A673 (cell line): ENCODE data around the gene DMRTC2. TPM values are rescaled to one million over a fixed set of nuclear protein-coding genes. Genes with fewer than 3 reads are reported as not detected.

ENCODE experiments used
- BruUV-seq: library from RNA; stranded (reverse); fragments of 400-500 nt; replicated peaks from 2 replicates; lab custom pipeline; 2021; lab: Mats Ljungman, UMichigan
- CTCF ChIA-PET: fragments of 300-600 bp; sonication (Branson Sonifier 250); formaldehyde crosslinking; loops from one replicate; lab custom pipeline; 2022; ENCODE audit warnings: antibody characterized with exemption; lab: Charles Lee
- POLR2A ChIA-PET: fragments of 300-600 bp; sonication (Branson Sonifier 250); formaldehyde crosslinking; loops from one replicate; lab custom pipeline; 2022; ENCODE audit warnings: antibody characterized with exemption; ENCODE audit not compliant: low non-redundant PET; lab: Charles Lee
- DNase-seq: peaks from one replicate; pipeline ENCODE4 v3.0.0-alpha.2; 2015; ENCODE audit warnings: low spot score
- H3K27ac ChIP-seq: fragments of 200-600 bp; sonication (generic); 2 replicates; pipeline ENCODE4 v1.5.1; 2016; ENCODE audit warnings: mixed run types, low read depth, mild to moderate bottlenecking, mixed read lengths, antibody characterized with exemption, low read length; ENCODE audit not compliant: poor library complexity, severe bottlenecking
- H3K27me3 ChIP-seq: fragments of 200-600 bp; sonication (generic); replicated peaks from 2 replicates; pipeline ENCODE4 v1.6.1; 2017; ENCODE audit warnings: mixed run types, low read depth, mild to moderate bottlenecking, mixed read lengths, antibody characterized with exemption, low read length; ENCODE audit not compliant: insufficient read depth, poor library complexity
- H3K36me3 ChIP-seq: fragments of 200-600 bp; sonication (generic); 2 replicates; pipeline ENCODE4 v1.6.1; 2016; ENCODE audit warnings: mixed run types, mild to moderate bottlenecking, mixed read lengths, antibody characterized with exemption, low read length; ENCODE audit not compliant: insufficient read depth, poor library complexity, severe bottlenecking
- H3K4me1 ChIP-seq: fragments of 200-600 bp; sonication (generic); 2 replicates; pipeline ENCODE4 v1.6.1; 2017; ENCODE audit warnings: mixed run types, mild to moderate bottlenecking, mixed read lengths, antibody characterized with exemption, low read length; ENCODE audit not compliant: insufficient read depth, poor library complexity, severe bottlenecking
- H3K4me3 ChIP-seq: fragments of 200-600 bp; sonication (generic); 2 replicates; pipeline ENCODE4 v1.5.1; 2016; ENCODE audit warnings: low read depth, mixed run types, mild to moderate bottlenecking, mixed read lengths, low read length; ENCODE audit not compliant: poor library complexity, severe bottlenecking
- H3K9me3 ChIP-seq: fragments of 200-600 bp; sonication (generic); 2 replicates; pipeline ENCODE4 v1.6.1; 2016; ENCODE audit warnings: mixed run types, low read depth, mild to moderate bottlenecking, mixed read lengths, antibody characterized with exemption, low read length; ENCODE audit not compliant: poor library complexity, severe bottlenecking
- EZH2 ChIP-seq: fragments of 200-600 bp; sonication (generic); IDR thresholded peaks from 2 replicates; pipeline ENCODE4 v1.6.1; 2017; ENCODE audit warnings: borderline replicate concordance, low read depth, mild to moderate bottlenecking, mixed read lengths, antibody characterized with exemption, low read length; ENCODE audit not compliant: poor library complexity, severe bottlenecking
- intact Hi-C: fragments of 100-400 bp; cut with micrococcal nuclease; formaldehyde crosslinking; loops from one replicate; pipeline ENCODE4 v1.10.0; 2022; ENCODE audit not compliant: unreplicated experiment
- total RNA-seq: library from RNA; stranded (reverse); gene quantifications from 2 replicates; pipeline ENCODE4 v1.2.3, GENCODE V29; 2021
- TF ChIP-seq, protein P1 (sequence below): fragments of 300-800, 200-600 bp; sonication (generic); conservative IDR thresholded peaks from 2 replicates; pipeline ENCODE4 v1.5.1; 2017; ENCODE audit warnings: low read depth, mild to moderate bottlenecking, antibody characterized with exemption, low read length, moderate library complexity, mixed read lengths

The DMRTC2 gene
- total RNA-seq, 1 experiment from 2014 or later: not detected

DNA sequence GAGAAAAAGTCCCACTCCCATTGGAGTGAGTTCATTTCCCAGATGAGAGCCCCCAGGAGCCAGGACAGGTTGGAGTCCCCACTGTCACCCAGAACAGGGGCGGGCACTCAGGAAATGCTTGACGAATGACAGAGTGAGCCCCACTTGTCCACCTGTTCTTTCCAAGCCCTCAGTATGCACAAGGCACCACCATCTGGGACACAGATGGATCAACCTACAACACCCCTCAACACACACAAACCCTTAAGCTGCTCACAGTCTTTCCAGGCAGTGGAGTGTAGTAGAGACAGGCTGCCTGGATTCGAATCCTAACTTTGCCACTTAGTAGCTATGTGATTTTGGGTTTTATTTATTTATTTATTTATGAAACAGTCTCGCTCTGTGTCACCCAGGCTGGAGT is 46.1 kb downstream of the DMRTC2 start:
- Histone ChIP-seq H3K9me3 (no peaks in the 10 kb centered on the region), H3K27ac (no peak overlapping the region), H3K4me1 (peaks cover 22% of the 10 kb centered on the region), H3K36me3 (peaks cover 42% of the 10 kb centered on the region), H3K27me3 (no peaks in the 10 kb centered on the region), H3K4me3 (no peak overlapping the region)
- CTCF ChIA-PET: no interaction called here
- POLR2A ChIA-PET: no interaction called here
- no TSS peak for BruUV-seq
- intact Hi-C loops: no loop called here
- DNase-seq: no peak
- TF ChIP-seq EZH2: no peak
- TF ChIP-seq, protein P1, sequence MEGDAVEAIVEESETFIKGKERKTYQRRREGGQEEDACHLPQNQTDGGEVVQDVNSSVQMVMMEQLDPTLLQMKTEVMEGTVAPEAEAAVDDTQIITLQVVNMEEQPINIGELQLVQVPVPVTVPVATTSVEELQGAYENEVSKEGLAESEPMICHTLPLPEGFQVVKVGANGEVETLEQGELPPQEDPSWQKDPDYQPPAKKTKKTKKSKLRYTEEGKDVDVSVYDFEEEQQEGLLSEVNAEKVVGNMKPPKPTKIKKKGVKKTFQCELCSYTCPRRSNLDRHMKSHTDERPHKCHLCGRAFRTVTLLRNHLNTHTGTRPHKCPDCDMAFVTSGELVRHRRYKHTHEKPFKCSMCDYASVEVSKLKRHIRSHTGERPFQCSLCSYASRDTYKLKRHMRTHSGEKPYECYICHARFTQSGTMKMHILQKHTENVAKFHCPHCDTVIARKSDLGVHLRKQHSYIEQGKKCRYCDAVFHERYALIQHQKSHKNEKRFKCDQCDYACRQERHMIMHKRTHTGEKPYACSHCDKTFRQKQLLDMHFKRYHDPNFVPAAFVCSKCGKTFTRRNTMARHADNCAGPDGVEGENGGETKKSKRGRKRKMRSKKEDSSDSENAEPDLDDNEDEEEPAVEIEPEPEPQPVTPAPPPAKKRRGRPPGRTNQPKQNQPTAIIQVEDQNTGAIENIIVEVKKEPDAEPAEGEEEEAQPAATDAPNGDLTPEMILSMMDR: no peak

DNA sequence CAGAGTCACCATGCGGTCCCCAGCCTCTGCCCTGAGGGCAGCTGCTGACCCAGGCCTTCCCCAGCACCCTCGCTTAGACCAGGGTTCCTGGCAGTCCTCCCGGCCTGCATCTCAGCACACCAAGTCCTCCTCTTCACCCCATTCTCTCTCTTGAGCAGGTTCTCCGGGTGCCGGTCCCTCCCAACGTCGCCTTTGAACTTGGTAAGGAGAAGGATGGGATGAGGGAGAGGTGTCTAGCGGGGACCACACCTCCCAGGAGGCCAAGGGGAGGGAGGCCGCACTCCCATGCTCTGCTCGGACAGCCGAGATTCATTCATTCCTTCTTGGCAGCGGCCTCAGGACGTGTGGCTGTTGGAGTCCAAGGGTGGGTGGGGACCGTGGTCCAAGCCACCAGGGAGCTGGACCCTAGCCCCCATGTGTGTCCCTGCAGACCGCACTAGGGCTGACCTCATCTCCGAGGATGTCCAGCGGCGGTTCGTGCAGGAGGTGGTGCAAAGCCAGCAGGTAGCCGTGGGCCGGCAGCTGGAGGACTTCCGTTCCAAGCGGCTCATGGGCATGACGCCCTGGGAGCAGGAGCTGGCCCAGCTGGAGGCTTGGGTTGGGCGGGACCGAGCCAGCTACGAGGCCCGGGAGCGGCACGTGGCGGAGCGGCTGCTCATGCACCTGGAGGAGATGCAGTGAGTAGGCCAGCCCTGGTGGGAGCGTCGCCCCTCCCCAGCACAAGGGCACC is 47.5 kb downstream of the DMRTC2 start:
- no peak for TF ChIP-seq EZH2
- TF ChIP-seq, protein P1: no peak
- H3K27ac ChIP-seq: no peak overlapping the region
- no TSS peak for BruUV-seq
- intact Hi-C loops: no loop called here
- ChIA-PET CTCF (interaction anchor here (0.5 kb wide), 2 partner anchors 8 to 61 kb away, joined by 4 to 5 read pairs; no protein-coding TSS in a partner anchor), POLR2A (no interaction called here)
- H3K27me3 ChIP-seq: no peaks in the 10 kb centered on the region
- H3K4me3 ChIP-seq: no peak overlapping the region
- H3K9me3 ChIP-seq: no peaks in the 10 kb centered on the region
- H3K4me1 ChIP-seq: peaks cover 8% of the 10 kb centered on the region
- H3K36me3 ChIP-seq: peaks cover 43% of the 10 kb centered on the region
- no peak for DNase-seq

DNA sequence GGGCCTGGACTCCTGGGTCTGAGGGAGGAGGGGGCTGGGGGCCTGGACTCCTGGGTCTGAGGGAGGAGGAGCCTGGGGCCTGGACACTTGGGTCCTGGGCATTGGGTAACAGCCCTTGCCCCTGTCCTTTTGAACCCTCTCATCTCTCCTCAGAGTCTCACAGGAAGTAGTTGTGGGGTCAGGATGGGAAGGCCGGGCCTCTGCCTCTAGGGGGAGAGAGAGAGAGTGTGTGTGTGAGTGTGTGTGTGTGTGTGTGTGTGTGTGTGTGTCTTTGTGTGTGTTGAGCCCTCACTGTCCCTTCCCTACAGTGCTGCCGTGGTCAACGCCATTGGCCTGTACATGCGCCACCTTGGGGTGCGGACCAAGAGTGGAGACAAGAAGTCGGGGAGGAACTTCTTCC is 49.1 kb downstream of the DMRTC2 start:
- Histone ChIP-seq H3K9me3 (no peaks in the 10 kb centered on the region), H3K36me3 (peaks cover 56% of the 10 kb centered on the region), H3K4me1 (no peaks in the 10 kb centered on the region), H3K4me3 (no peak overlapping the region), H3K27me3 (no peaks in the 10 kb centered on the region), H3K27ac (no peak overlapping the region)
- ChIA-PET CTCF (no interaction called here), POLR2A (no interaction called here)
- no peak for DNase-seq
- no TSS peak for BruUV-seq
- intact Hi-C loops: no loop called here
- TF ChIP-seq EZH2: no peak
- TF ChIP-seq, protein P1: no peak
